ENCODE results near the gene LRRC8E.

The LRRC8E gene

GRCh38 chr19:7914598-7915045 lies 26.3 kb downstream of the LRRC8E start, which contains the start of gene TGFBR3L:
TSS of gene TGFBR3L (plus strand) at chr19:7914830.
- Histone ChIP-seq H3K27me3 (ENCODE audit: insufficient read depth, low read length, poor library complexity, severe bottlenecking) (no peaks in the 10 kb centered on the region), H3K4me1 (ENCODE audit: insufficient read depth, low read length, poor library complexity, severe bottlenecking) (peaks cover 1% of the 10 kb centered on the region), H2AFZ (ENCODE audit: low read length) (no peak within 1 kb of the TSS), H3K36me3 (ENCODE audit: insufficient read depth, low read length) (peaks cover 20% of the 10 kb centered on the region; the same call in 1 of the 2 replicates), H3K4me2 (ENCODE audit: low read depth, low read length, poor library complexity, severe bottlenecking) (no peak within 1 kb of the TSS), H3F3A (ENCODE audit: low read depth) (no peaks in the 10 kb centered on the region), H4K20me1 (ENCODE audit: insufficient read depth, low read length, poor library complexity, severe bottlenecking) (no peaks in the 10 kb centered on the region), H3K79me2 (ENCODE audit: insufficient read depth, low read length) (no peaks in the 10 kb centered on the region), H3K9me3 (ENCODE audit: insufficient read depth, low read depth, low read length) (no peaks in the 10 kb centered on the region), H3K4me3 (ENCODE audit: low read length, poor library complexity, severe bottlenecking) (no peak within 1 kb of the TSS), H3K9ac (ENCODE audit: low read depth, low read length, poor library complexity, severe bottlenecking) (no peak within 1 kb of the TSS), H3K9me2 (replicated peaks; ENCODE audit: low read depth, low read length) (no peaks in the 10 kb centered on the region)
- TF ChIP-seq CTCF (conservative IDR thresholded peaks at IDR 0.05; ENCODE audit: low read length) (no peak), EZH2phosphoT487 (IDR thresholded peaks at IDR 0.05; ENCODE audit: borderline replicate concordance) (no peak)

- Histone ChIP-seq H3F3A (ENCODE audit: low read depth) (no peaks in the 10 kb centered on the region), H3K27me3 (ENCODE audit: insufficient read depth, low read length, poor library complexity, severe bottlenecking) (no peaks in the 10 kb centered on the region), H3K9ac (ENCODE audit: low read depth, low read length, poor library complexity, severe bottlenecking) (no peak overlapping the region), H3K79me2 (ENCODE audit: insufficient read depth, low read length) (no peaks in the 10 kb centered on the region), H2AFZ (ENCODE audit: low read length) (no peak overlapping the region), H3K4me3 (ENCODE audit: low read length, poor library complexity, severe bottlenecking) (no peak overlapping the region), H3K4me2 (ENCODE audit: low read depth, low read length, poor library complexity, severe bottlenecking) (no peak overlapping the region), H3K9me3 (ENCODE audit: insufficient read depth, low read depth, low read length) (no peaks in the 10 kb centered on the region), H3K36me3 (ENCODE audit: insufficient read depth, low read length) (peaks cover 20% of the 10 kb centered on the region; the same call in 1 of the 2 replicates), H3K4me1 (ENCODE audit: insufficient read depth, low read length, poor library complexity, severe bottlenecking) (peaks cover 5% of the 10 kb centered on the region), H4K20me1 (ENCODE audit: insufficient read depth, low read length, poor library complexity, severe bottlenecking) (no peaks in the 10 kb centered on the region), H3K9me2 (replicated peaks; ENCODE audit: low read depth, low read length) (no peaks in the 10 kb centered on the region)
- TF ChIP-seq EZH2phosphoT487 (IDR thresholded peaks at IDR 0.05; ENCODE audit: borderline replicate concordance): no peak
- no peak for TF ChIP-seq CTCF (conservative IDR thresholded peaks at IDR 0.05; ENCODE audit: low read length)
Measured at GRCh38 chr19:7915250-7916102, 27.2 kb downstream of the LRRC8E start.

GRCh38 chr19:7916103-7916954 lies 28.0 kb downstream of the LRRC8E start:
- H3K4me3 ChIP-seq (ENCODE audit: low read length, poor library complexity, severe bottlenecking): no peak overlapping the region
- H3K9me3 ChIP-seq (ENCODE audit: insufficient read depth, low read depth, low read length): no peaks in the 10 kb centered on the region
- H3K4me1 ChIP-seq (ENCODE audit: insufficient read depth, low read length, poor library complexity, severe bottlenecking): peaks cover 9% of the 10 kb centered on the region
- no peaks in the 10 kb centered on the region for H3F3A ChIP-seq (ENCODE audit: low read depth)
- H3K9ac ChIP-seq (ENCODE audit: low read depth, low read length, poor library complexity, severe bottlenecking): no peak overlapping the region
- no peak overlapping the region for H3K4me2 ChIP-seq (ENCODE audit: low read depth, low read length, poor library complexity, severe bottlenecking)
- H3K27me3 ChIP-seq (ENCODE audit: insufficient read depth, low read length, poor library complexity, severe bottlenecking): no peaks in the 10 kb centered on the region
- no peaks in the 10 kb centered on the region for H3K9me2 ChIP-seq (replicated peaks; ENCODE audit: low read depth, low read length)
- H2AFZ ChIP-seq (ENCODE audit: low read length): no peak overlapping the region
- H4K20me1 ChIP-seq (ENCODE audit: insufficient read depth, low read length, poor library complexity, severe bottlenecking): peaks cover 4% of the 10 kb centered on the region
- H3K36me3 ChIP-seq (ENCODE audit: insufficient read depth, low read length): peaks cover 14% of the 10 kb centered on the region; the same call in 1 of the 2 replicates
- TF ChIP-seq EZH2phosphoT487 (IDR thresholded peaks at IDR 0.05; ENCODE audit: borderline replicate concordance): no peak
- TF ChIP-seq CTCF (conservative IDR thresholded peaks at IDR 0.05; ENCODE audit: low read length): no peak
- H3K79me2 ChIP-seq (ENCODE audit: insufficient read depth, low read length): no peaks in the 10 kb centered on the region
